NT2/D1 (cell line): ENCODE results near the gene CCDC85C.

Experiments used
- DNase-seq: peaks from one replicate; pipeline ENCODE4 v3.0.0-alpha.2; 2011; ENCODE audit warnings: low read depth, low spot score
- H3K27me3 ChIP-seq: 2 replicates; pipeline ENCODE4 v1.6.0; 2011; ENCODE audit warnings: mild to moderate bottlenecking; ENCODE audit not compliant: insufficient read length, insufficient read depth
- H3K36me3 ChIP-seq: 2 replicates; pipeline ENCODE4 v1.6.1; 2011; ENCODE audit warnings: mild to moderate bottlenecking, low read length, mixed read lengths; ENCODE audit not compliant: insufficient read depth, insufficient read length
- H3K4me1 ChIP-seq: 2 replicates; pipeline ENCODE4 v1.5.1; 2011; ENCODE audit not compliant: insufficient read depth, insufficient read length
- H3K4me3 ChIP-seq: 2 replicates; pipeline ENCODE4 v1.5.1; 2011; ENCODE audit warnings: low read depth; ENCODE audit not compliant: insufficient read length
- H3K9ac ChIP-seq: 2 replicates; pipeline ENCODE4 v1.6.0; 2011; ENCODE audit warnings: low read depth; ENCODE audit not compliant: insufficient read length
- H3K9me3 ChIP-seq: 2 replicates; pipeline ENCODE4 v1.5.1; 2011; ENCODE audit warnings: mild to moderate bottlenecking, low read length; ENCODE audit not compliant: insufficient read depth
- SUZ12 ChIP-seq: IDR thresholded peaks from 2 replicates; pipeline ENCODE4 v1.6.1; 2011; ENCODE audit not compliant: insufficient read length, insufficient read depth; ENCODE audit errors: extremely low read depth
- YY1 ChIP-seq: IDR thresholded peaks from 2 replicates; pipeline ENCODE4 v1.6.1; 2011; ENCODE audit not compliant: insufficient read length, insufficient read depth
- ZNF274 ChIP-seq: IDR thresholded peaks from 2 replicates; pipeline ENCODE4 v1.6.1; 2011; ENCODE audit warnings: mild to moderate bottlenecking, low read depth, low read length

Gene CCDC85C

GRCh38 chr14:99628887-99629618 lies 25.0 kb upstream of the CCDC85C start:
- TF ChIP-seq YY1, result no peak
- TF ChIP-seq ZNF274, result no peak
- no peak for TF ChIP-seq SUZ12
- H3K36me3 ChIP-seq, result no peaks in the 10 kb centered on the region
- peaks cover 16% of the 10 kb centered on the region for H3K4me1 ChIP-seq
- no peak overlapping the region for H3K4me3 ChIP-seq
- peak; percentile 42 for DNase-seq
- no peak overlapping the region for H3K9ac ChIP-seq
- no peaks in the 10 kb centered on the region for H3K9me3 ChIP-seq
- H3K27me3 ChIP-seq, result no peaks in the 10 kb centered on the region

- peaks cover 12% of the 10 kb centered on the region for H3K4me1 ChIP-seq
- no peak for DNase-seq
These were observed 23.7 kb upstream of the CCDC85C start for GRCh38 chr14:99627510-99628381.

GRCh38 chr14:99627100-99627499 lies 23.1 kb upstream of the CCDC85C start:
- TF ChIP-seq ZNF274 (no peak), YY1 (no peak), SUZ12 (no peak)
- Histone ChIP-seq H3K4me3 (no peak overlapping the region), H3K9me3 (no peaks in the 10 kb centered on the region), H3K27me3 (no peaks in the 10 kb centered on the region), H3K4me1 (peaks cover 12% of the 10 kb centered on the region), H3K36me3 (no peaks in the 10 kb centered on the region), H3K9ac (no peak overlapping the region)
- no peak for DNase-seq

More at GRCh38 chr14:99627510-99628381, 23.7 kb upstream of the CCDC85C start:
- Histone ChIP-seq H3K9me3 (no peaks in the 10 kb centered on the region), H3K4me3 (no peak overlapping the region), H3K9ac (no peak overlapping the region), H3K27me3 (no peaks in the 10 kb centered on the region), H3K36me3 (no peaks in the 10 kb centered on the region)
- TF ChIP-seq YY1, result no peak
- TF ChIP-seq ZNF274, result no peak

- H3K4me1 ChIP-seq, result peaks cover 14% of the 10 kb centered on the region
- no peaks in the 10 kb centered on the region for H3K36me3 ChIP-seq
- no peaks in the 10 kb centered on the region for H3K27me3 ChIP-seq
- no peaks in the 10 kb centered on the region for H3K9me3 ChIP-seq
- H3K9ac ChIP-seq, result no peak overlapping the region
- no peak for DNase-seq
- H3K4me3 ChIP-seq, result no peak overlapping the region
- TF ChIP-seq SUZ12 (no peak), ZNF274 (no peak), YY1 (no peak)
These were observed 22.1 kb upstream of the CCDC85C start for GRCh38 chr14:99626041-99626648.

- no peak overlapping the region for H3K4me3 ChIP-seq
- TF ChIP-seq YY1 (no peak), ZNF274 (no peak), SUZ12 (no peak)
- no peaks in the 10 kb centered on the region for H3K27me3 ChIP-seq
- H3K9me3 ChIP-seq, result no peaks in the 10 kb centered on the region
- H3K4me1 ChIP-seq, result peaks cover 16% of the 10 kb centered on the region
- no peak overlapping the region for H3K9ac ChIP-seq
- DNase-seq, result no peak
- no peaks in the 10 kb centered on the region for H3K36me3 ChIP-seq
These were observed 21.5 kb upstream of the CCDC85C start for GRCh38 chr14:99625476-99625875.

- Histone ChIP-seq H3K9me3 (no peaks in the 10 kb centered on the region), H3K36me3 (no peaks in the 10 kb centered on the region), H3K27me3 (no peaks in the 10 kb centered on the region), H3K9ac (no peak overlapping the region), H3K4me1 (peaks cover 17% of the 10 kb centered on the region), H3K4me3 (no peak overlapping the region)
- TF ChIP-seq YY1, result no peak
- no peak for TF ChIP-seq ZNF274
- TF ChIP-seq SUZ12, result no peak
- DNase-seq, result no peak
These were observed 21.0 kb upstream of the CCDC85C start for GRCh38 chr14:99624971-99625370.

GRCh38 chr14:99624024-99624423 lies 20.0 kb upstream of the CCDC85C start:
- no peaks in the 10 kb centered on the region for H3K27me3 ChIP-seq

More at GRCh38 chr14:99624024-99624423, 20.0 kb upstream of the CCDC85C start:
- no peak overlapping the region for H3K9ac ChIP-seq
- DNase-seq, result no peak
- H3K4me1 ChIP-seq, result peaks cover 17% of the 10 kb centered on the region
- H3K9me3 ChIP-seq, result no peaks in the 10 kb centered on the region
- no peak for TF ChIP-seq YY1
- no peak for TF ChIP-seq SUZ12
- no peak for TF ChIP-seq ZNF274
- no peaks in the 10 kb centered on the region for H3K36me3 ChIP-seq
- H3K4me3 ChIP-seq, result no peak overlapping the region
